Measurements from ENCODE around the gene TBC1D10B. TPM values are rescaled to one million over a fixed set of nuclear protein-coding genes. Genes with fewer than 3 reads are reported as not detected.

TBC1D10B gene
- total RNA-seq, 1 experiment from 2014 or later = 36.0 TPM

GRCh38 chr16:30417529-30418349 lies 47.4 kb upstream of the TBC1D10B start:
- BruUV-seq (replicated peaks) = no TSS peak
- POLR2A ChIA-PET (ENCODE audit: unreplicated experiment) = interaction anchor here (0.5 to 0.9 kb wide), 4 partner anchors 13 to 193 kb away, joined by 3 to 18 read pairs (median 6); partner anchors contain the start of genes TBC1D10B, ZNF689 and ZNF764
- peak; percentile 99 for TF ChIP-seq EZH2phosphoT487 (IDR thresholded peaks at IDR 0.05; ENCODE audit: borderline replicate concordance, low read length)
- TF ChIP-seq, protein P1, sequence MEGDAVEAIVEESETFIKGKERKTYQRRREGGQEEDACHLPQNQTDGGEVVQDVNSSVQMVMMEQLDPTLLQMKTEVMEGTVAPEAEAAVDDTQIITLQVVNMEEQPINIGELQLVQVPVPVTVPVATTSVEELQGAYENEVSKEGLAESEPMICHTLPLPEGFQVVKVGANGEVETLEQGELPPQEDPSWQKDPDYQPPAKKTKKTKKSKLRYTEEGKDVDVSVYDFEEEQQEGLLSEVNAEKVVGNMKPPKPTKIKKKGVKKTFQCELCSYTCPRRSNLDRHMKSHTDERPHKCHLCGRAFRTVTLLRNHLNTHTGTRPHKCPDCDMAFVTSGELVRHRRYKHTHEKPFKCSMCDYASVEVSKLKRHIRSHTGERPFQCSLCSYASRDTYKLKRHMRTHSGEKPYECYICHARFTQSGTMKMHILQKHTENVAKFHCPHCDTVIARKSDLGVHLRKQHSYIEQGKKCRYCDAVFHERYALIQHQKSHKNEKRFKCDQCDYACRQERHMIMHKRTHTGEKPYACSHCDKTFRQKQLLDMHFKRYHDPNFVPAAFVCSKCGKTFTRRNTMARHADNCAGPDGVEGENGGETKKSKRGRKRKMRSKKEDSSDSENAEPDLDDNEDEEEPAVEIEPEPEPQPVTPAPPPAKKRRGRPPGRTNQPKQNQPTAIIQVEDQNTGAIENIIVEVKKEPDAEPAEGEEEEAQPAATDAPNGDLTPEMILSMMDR (conservative IDR thresholded peaks at IDR 0.05; ENCODE audit: low read depth, low read length) = peak; percentile 33; the same call in 1 of the 2 replicates
- no peak for TF ChIP-seq EZH2 (IDR thresholded peaks at IDR 0.05; ENCODE audit: low read length, unreplicated experiment)
- H3K27ac ChIP-seq (ENCODE audit: low read length) = no peak overlapping the region
- H3K4me3 ChIP-seq (ENCODE audit: low read length) = peak overlapping the region; percentile 68
- H3F3A ChIP-seq (ENCODE audit: low read length, unreplicated experiment) = no peaks in the 10 kb centered on the region
- H3K4me2 ChIP-seq (ENCODE audit: low read length) = peak overlapping the region; percentile 84
- no peaks in the 10 kb centered on the region for H3K27me3 ChIP-seq (ENCODE audit: low read length)
- peak overlapping the region; percentile 69; the same call in 1 of the 2 replicates for H2AFZ ChIP-seq (ENCODE audit: low read length)
- H3K4me1 ChIP-seq (ENCODE audit: insufficient read depth, low read length) = peaks cover 6% of the 10 kb centered on the region; the same call in 1 of the 2 replicates
- H3K36me3 ChIP-seq (ENCODE audit: low read depth, low read length) = no peaks in the 10 kb centered on the region; the same call in 1 of the 2 replicates
- no peaks in the 10 kb centered on the region for H3K9me2 ChIP-seq (replicated peaks; ENCODE audit: low read length)
- peak; percentile 94 for DNase-seq
- H3K9ac ChIP-seq (ENCODE audit: low read length) = peak overlapping the region; percentile 10; the same call in 1 of the 2 replicates
- H3K79me2 ChIP-seq (ENCODE audit: low read length) = no peaks in the 10 kb centered on the region
- H4K20me1 ChIP-seq (ENCODE audit: low read length) = no peaks in the 10 kb centered on the region
- intact Hi-C loops (cut with micrococcal nuclease) = no loop called here
- CTCF ChIA-PET = interaction anchor here (0.5 to 1.0 kb wide), 5 partner anchors 8 to 119 kb away, joined by 3 to 8 read pairs (median 4); partner anchors contain the start of gene DCTPP1
- ATAC-seq = peak; percentile 94
- H3K9me3 ChIP-seq (ENCODE audit: low read length) = no peaks in the 10 kb centered on the region

DNA sequence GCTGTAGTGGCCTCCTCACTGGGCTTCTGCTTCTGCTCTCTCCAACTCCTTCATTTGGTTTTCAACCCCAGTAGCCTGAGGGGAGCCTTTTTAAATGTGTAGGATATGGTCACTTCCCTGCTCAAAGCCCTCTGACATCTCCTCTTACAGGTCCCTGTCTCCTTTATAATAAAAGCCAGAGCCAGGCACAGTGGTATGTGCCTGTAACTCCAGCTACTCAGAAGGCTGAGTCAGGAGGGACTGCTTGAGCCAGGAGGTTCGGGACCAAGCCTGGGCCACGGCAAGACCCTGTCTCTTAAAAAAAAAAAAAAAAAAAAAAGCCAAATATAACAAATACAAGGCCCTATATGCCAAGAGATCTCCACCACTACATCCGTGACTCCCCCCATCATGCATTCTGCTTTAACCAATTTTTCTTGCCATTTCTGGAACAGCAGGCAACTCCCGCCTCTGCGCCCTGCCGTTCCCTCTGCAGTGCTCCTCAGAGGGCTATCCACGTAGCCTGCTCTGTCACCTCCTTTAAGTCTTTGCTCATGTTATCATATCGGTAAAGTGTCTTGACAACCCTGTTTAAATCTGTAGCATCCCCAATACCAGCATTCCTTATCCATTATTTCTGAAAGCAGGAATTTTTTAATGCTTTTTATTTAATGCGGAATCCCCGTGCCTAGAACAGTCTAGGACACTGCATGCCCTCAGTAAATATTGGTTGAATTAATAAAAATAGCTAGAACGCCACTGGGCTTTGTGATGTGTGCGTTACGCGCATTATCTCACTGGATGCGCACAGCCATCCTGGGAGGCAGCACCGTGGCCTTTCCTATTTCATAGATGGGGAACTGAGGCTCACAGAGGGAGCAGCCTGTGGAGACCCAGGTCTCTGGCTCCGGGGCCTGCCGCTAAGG lies 46.6 kb upstream of the TBC1D10B start:
- Histone ChIP-seq H2AFZ (ENCODE audit: low read length) (peak overlapping the region; percentile 59; the same call in 1 of the 2 replicates), H3K36me3 (ENCODE audit: low read depth, low read length) (no peaks in the 10 kb centered on the region; the same call in 1 of the 2 replicates), H3K4me1 (ENCODE audit: insufficient read depth, low read length) (peaks cover 6% of the 10 kb centered on the region; the same call in 1 of the 2 replicates), H3F3A (ENCODE audit: low read length, unreplicated experiment) (no peaks in the 10 kb centered on the region), H3K27ac (ENCODE audit: low read length) (no peak overlapping the region), H3K9me3 (ENCODE audit: low read length) (no peaks in the 10 kb centered on the region), H4K20me1 (ENCODE audit: low read length) (no peaks in the 10 kb centered on the region), H3K9ac (ENCODE audit: low read length) (peak overlapping the region; percentile 10; the same call in 1 of the 2 replicates), H3K9me2 (replicated peaks; ENCODE audit: low read length) (no peaks in the 10 kb centered on the region), H3K79me2 (ENCODE audit: low read length) (no peaks in the 10 kb centered on the region), H3K27me3 (ENCODE audit: low read length) (no peaks in the 10 kb centered on the region), H3K4me3 (ENCODE audit: low read length) (peak overlapping the region; percentile 68), H3K4me2 (ENCODE audit: low read length) (peak overlapping the region; percentile 84)
- ChIA-PET CTCF (interaction anchor here (0.6 to 1.0 kb wide), 3 partner anchors 7 to 33 kb away, joined by 3 to 8 read pairs (median 6); partner anchors contain the start of gene DCTPP1), POLR2A (ENCODE audit: unreplicated experiment) (interaction anchor here (0.9 kb wide), 1 partner anchor 194 kb away, joined by 3 read pairs; the partner anchor contains the start of gene ZNF689)
- intact Hi-C loops (cut with micrococcal nuclease) = no loop called here
- no peak for DNase-seq
- ATAC-seq = no peak
- TF ChIP-seq EZH2phosphoT487 (IDR thresholded peaks at IDR 0.05; ENCODE audit: borderline replicate concordance, low read length) (no peak), EZH2 (IDR thresholded peaks at IDR 0.05; ENCODE audit: low read length, unreplicated experiment) (no peak)
- TF ChIP-seq, protein P1 (conservative IDR thresholded peaks at IDR 0.05; ENCODE audit: low read depth, low read length) = no peak
- no TSS peak for BruUV-seq (replicated peaks)

Data from PC-3 (cell line).